NAMALWA (cell line): ENCODE data around the gene CDH13.

Source experiments
- DNase-seq: peaks from one replicate; pipeline ENCODE4 v3.0.0-alpha.2; 2015; ENCODE audit warnings: low spot score

The CDH13 gene

DNA sequence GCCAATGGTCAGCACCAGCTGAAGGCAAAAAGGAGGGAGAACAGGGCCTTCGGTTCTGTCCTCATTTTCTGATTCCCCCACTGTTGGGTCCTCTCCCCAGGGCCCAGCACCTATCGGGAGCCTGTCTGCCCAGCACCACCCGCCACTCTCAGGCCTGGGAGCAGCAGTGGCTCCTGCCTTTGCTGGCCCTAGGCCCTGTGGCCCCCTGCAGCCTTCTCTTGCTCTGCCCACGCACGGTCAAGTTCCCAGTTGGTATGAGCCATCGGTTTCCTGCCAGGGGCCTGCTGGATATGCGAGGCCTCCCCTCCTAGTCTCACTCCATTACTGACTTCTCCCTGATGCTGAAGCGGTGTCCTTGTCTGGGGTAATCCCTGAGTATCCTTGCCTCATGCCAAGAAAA lies 1218.5 kb downstream of the CDH13 start:
- DNase-seq = no peak

DNA sequence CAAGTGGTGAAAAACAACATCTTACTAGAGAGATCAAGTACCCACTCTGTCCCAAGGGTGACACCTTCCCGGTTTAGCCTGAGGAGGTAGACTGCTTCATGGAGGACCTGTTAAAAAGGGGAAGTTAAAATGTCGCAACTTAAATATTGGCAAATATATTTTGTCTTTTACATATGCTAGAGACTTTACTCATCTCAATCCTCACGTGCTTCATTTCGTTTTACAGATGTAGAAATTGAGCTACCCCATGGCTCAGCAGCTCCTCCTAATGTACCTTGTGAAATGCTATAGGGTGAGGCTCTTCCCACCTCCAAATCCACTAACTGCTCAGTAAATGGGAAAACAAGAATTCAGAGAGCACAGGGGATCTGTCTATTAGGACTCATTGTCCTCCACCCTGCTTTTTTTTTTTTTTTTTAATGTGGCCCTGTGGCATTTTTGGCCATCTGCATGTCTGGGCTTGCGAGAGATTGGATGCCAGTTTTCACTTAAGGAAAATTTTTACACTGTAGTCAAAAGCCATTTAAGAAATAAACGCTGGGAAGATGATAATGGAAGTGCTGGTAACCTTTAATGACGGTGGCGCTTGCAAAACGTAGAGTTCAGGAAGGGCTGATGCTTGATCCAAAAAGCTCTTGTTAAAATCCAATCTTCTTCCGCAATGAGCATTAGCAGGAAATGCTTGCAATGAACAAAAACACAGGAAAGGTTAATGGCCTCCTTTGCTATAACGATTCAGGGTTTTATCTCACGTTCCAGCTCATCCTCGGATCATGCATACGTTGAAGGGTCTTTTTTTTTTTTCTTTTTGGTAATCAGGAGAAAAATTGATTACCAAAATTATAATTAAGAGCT lies 1220.8 kb downstream of the CDH13 start:
- DNase-seq = no peak

- DNase-seq = no peak
These were observed 1222.7 kb downstream of the CDH13 start for GRCh38 chr16:83849421-83849820.
